Thoracic aorta (tissue), 2 donors: ENCODE measurements around the gene RAB28. TPM values are rescaled to one million over a fixed set of nuclear protein-coding genes. Genes with fewer than 3 reads are reported as not detected.

Experiments
- ATAC-seq: fragments of 150-250 bp; one replicate; pipeline ENCODE4 v1.8.0; 2017; ENCODE audit warnings: low read depth; ENCODE audit not compliant: insufficient number of reproducible peaks, low FRiP score
- DNase-seq: peaks from one replicate; pipeline ENCODE4 v3.0.0-alpha.2; 2020; ENCODE audit warnings: low spot score
- H3K27ac ChIP-seq, 2 donors: fragments of 200-600 bp; sonication (generic); 1 replicate in 1 of 2; 2 replicates in 1 of 2; pipeline ENCODE4 v1.5.1; 2016; ENCODE audit warnings: mild to moderate bottlenecking in 2 of 2, moderate library complexity in 2 of 2
- H3K27me3 ChIP-seq: fragments of 200-600 bp; sonication (generic); replicated peaks from 2 replicates; pipeline ENCODE4 v1.6.0; 2016; ENCODE audit warnings: mild to moderate bottlenecking; ENCODE audit not compliant: insufficient read depth
- H3K36me3 ChIP-seq: fragments of 200-600 bp; sonication (generic); one replicate; pipeline ENCODE4 v1.5.1; 2016
- H3K4me1 ChIP-seq, 2 donors: fragments of 200-600 bp; sonication (generic); 1 replicate in 1 of 2; 2 replicates in 1 of 2; pipeline versions ENCODE4 v1.5.1 to v1.6.0; 2016; ENCODE audit warnings: low read depth in 2 of 2, mild to moderate bottlenecking in 1 of 2; ENCODE audit not compliant: control insufficient read depth in 1 of 2
- H3K4me3 ChIP-seq: fragments of 200-600 bp; sonication (generic); 2 replicates; pipeline ENCODE4 v1.5.1; 2016; ENCODE audit warnings: mild to moderate bottlenecking
- H3K9me3 ChIP-seq: fragments of 200-600 bp; sonication (generic); 2 replicates; pipeline ENCODE4 v1.5.1; 2016
- total RNA-seq, 2 donors: library from RNA; depleted of rRNA; stranded (reverse); fragments of >200 nt; gene quantifications; one replicate each; pipeline versions ENCODE4 v1.1.0 to v1.2.3, GENCODE V29; 2016
- TF ChIP-seq, protein P1 (sequence below): fragments of 200-600 bp; sonication (generic); IDR thresholded peaks from one replicate; pipeline ENCODE4 v1.5.1; 2019; ENCODE audit warnings: antibody characterized with exemption

Gene RAB28
- total RNA-seq, 2 donors from 2014 or later: 17.3 to 24.8 TPM

DNA sequence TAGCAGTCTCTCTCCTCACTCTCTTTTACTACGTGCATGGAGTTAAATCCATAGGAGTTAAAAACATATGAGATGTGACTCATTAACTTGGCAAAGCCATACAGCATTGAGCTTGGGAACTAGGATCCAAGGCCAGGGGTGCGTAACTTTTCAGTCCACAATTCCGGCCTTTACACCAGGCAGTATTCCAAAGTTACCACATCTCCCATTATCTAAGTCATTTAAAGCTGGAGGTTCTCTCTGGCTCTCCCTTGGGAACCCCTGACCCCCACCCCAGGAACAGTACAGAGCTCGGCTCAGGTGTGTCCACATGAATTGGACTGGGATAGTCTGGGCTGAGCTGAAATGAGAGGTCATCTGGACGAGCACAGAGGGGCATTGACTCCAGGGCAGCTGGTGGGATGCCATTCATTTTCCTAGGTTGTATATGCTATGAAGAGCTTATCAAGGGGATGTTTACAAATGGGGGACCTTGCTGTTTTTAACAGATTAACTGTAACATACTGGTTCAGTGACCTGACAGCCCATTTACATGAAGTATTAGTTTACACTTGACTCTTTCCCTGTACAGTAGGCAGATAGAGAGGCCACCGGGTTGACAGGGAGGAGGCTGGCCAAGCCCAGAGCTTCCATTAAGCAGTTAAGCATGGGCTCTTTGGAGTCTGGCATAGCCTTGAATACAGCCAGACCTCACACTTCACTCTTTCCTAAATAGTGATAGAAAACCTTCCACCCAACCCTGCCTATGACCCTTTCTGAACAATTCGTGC, 128.8 kb downstream of the RAB28 start:
- H3K27me3 ChIP-seq: no peaks in the 10 kb centered on the region
- TF ChIP-seq, protein P1, sequence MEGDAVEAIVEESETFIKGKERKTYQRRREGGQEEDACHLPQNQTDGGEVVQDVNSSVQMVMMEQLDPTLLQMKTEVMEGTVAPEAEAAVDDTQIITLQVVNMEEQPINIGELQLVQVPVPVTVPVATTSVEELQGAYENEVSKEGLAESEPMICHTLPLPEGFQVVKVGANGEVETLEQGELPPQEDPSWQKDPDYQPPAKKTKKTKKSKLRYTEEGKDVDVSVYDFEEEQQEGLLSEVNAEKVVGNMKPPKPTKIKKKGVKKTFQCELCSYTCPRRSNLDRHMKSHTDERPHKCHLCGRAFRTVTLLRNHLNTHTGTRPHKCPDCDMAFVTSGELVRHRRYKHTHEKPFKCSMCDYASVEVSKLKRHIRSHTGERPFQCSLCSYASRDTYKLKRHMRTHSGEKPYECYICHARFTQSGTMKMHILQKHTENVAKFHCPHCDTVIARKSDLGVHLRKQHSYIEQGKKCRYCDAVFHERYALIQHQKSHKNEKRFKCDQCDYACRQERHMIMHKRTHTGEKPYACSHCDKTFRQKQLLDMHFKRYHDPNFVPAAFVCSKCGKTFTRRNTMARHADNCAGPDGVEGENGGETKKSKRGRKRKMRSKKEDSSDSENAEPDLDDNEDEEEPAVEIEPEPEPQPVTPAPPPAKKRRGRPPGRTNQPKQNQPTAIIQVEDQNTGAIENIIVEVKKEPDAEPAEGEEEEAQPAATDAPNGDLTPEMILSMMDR: no peak
- no peak overlapping the region for H3K27ac ChIP-seq
- no peak for DNase-seq
- H3K4me3 ChIP-seq: no peak overlapping the region
- no peaks in the 10 kb centered on the region for H3K9me3 ChIP-seq
- H3K4me1 ChIP-seq: no peaks in the 10 kb centered on the region
- ATAC-seq: no peak
- no peaks in the 10 kb centered on the region for H3K36me3 ChIP-seq

DNA sequence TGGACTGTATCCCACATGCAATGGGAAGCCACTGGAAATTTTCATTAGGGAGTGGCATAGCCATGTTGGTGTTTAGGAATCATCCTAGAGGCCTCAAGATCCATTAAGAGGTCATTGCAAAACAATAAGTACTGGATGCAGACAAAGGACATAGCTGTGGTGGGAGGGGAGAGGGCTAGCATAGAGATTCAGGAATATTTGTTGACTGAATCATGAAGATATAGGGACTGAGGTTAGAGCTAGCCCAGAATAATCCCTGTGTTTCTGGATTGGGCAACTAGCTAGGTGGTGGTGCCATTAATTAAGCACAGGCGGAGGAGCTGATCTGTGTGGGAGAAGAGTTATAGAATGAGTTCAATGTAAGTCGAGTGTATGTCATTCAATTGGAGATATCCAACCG, 135.0 kb downstream of the RAB28 start:
- DNase-seq (no peak), ATAC-seq (no peak)
- Histone ChIP-seq H3K4me1 (no peaks in the 10 kb centered on the region), H3K27ac (no peak overlapping the region), H3K36me3 (no peaks in the 10 kb centered on the region), H3K4me3 (no peak overlapping the region), H3K27me3 (no peaks in the 10 kb centered on the region), H3K9me3 (no peaks in the 10 kb centered on the region)
- TF ChIP-seq, protein P1: no peak

DNA sequence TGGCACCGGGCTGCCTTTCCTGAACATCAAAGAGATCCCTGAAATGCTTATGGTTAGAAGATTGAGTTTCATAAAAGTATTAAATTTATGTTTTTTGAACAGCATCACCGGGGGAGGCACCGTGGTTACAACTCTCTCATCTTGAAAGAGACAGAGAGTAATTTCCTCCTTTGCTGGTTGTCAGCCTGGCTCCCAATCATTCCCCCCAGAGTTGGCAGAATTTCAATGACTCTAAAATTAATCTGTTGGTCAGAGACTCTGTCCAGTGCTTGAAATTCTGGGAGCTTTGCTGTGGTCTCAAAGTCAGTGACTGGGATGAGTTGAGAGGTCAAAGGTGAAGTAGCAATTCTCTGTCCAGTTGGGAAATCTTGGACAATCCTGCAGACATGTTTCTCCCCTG, 135.9 kb downstream of the RAB28 start:
- Histone ChIP-seq H3K4me1 (no peaks in the 10 kb centered on the region), H3K27ac (no peak overlapping the region), H3K27me3 (no peaks in the 10 kb centered on the region), H3K36me3 (no peaks in the 10 kb centered on the region), H3K4me3 (no peak overlapping the region), H3K9me3 (no peaks in the 10 kb centered on the region)
- ATAC-seq (no peak), DNase-seq (no peak)
- TF ChIP-seq, protein P1: no peak

DNA sequence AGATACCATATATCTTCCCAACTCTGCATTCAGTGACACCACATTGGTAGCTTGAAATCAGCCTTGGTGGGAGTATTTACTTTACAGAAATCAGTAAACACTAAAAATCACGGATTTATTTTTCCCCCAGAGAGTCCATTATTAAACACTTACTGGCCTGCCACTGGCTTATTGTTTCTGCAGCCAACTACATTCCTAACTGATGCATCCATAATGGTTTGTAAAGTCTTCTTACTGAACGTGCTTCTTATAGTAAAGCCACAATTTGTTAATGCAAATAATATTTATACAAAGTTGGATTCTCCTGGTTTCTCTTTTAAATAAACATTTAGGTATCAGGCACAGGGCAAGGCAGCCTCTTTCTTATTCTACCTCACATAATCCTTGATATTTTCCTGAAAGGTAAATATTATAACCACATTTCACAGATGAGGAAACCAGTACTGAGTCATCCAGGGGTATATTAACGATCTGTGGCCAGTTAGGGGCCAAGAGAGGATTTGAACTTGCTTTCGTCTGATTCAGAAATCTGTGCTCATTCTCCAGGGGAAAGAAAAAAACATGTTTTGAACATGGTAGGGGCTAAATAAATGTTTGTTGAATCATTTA, 136.5 kb downstream of the RAB28 start:
- H3K4me1 ChIP-seq: no peaks in the 10 kb centered on the region
- DNase-seq: no peak
- no peaks in the 10 kb centered on the region for H3K9me3 ChIP-seq
- no peaks in the 10 kb centered on the region for H3K27me3 ChIP-seq
- no peaks in the 10 kb centered on the region for H3K36me3 ChIP-seq
- no peak overlapping the region for H3K27ac ChIP-seq
- ATAC-seq: no peak
- TF ChIP-seq, protein P1: no peak
- no peak overlapping the region for H3K4me3 ChIP-seq

DNA sequence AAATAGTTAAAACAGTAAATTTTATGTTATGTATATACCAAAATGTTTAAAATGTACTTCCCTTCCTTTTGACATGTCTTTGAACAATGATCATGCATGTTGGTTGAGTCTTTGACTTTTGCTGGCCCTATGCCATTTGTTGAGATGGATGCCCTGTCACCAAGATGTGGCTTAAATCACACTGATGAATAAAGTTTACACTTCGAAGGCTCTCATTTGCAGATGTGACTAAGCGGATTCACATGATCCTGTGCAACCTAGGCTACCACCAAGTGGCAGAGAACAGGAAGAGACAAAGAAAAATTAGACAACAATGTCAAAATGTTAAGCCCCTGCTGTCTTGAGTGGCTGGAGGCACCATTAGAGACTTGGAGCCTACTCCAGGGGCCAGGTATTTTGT, 139.9 kb downstream of the RAB28 start:
- no peak for ATAC-seq
- no peak overlapping the region for H3K27ac ChIP-seq
- TF ChIP-seq, protein P1: no peak

More for the DNA sequence above, 139.9 kb downstream of the RAB28 start:
- H3K4me1 ChIP-seq: no peaks in the 10 kb centered on the region
- DNase-seq: no peak
- no peaks in the 10 kb centered on the region for H3K9me3 ChIP-seq
- H3K27me3 ChIP-seq: no peaks in the 10 kb centered on the region
- H3K36me3 ChIP-seq: no peaks in the 10 kb centered on the region
- no peak overlapping the region for H3K4me3 ChIP-seq
